DOHH2 (cell line): ENCODE measurements around the gene IQCM.

Source experiments
- EZH2phosphoT487 ChIP-seq: fragments of 200-600 bp; sonication (generic); IDR thresholded peaks from 2 replicates; pipeline ENCODE4 v1.6.1; 2017; ENCODE audit warnings: borderline replicate concordance, mild to moderate bottlenecking, antibody characterized with exemption, low read length, moderate library complexity, mixed read lengths
- TF ChIP-seq, protein P1 (sequence below): fragments of 200-600 bp; sonication (generic); IDR thresholded peaks from one replicate; pipeline ENCODE4 v1.5.1; 2014; ENCODE audit warnings: antibody characterized with exemption, mild to moderate bottlenecking, low read depth, low read length; ENCODE audit not compliant: poor library complexity, severe bottlenecking

DNA sequence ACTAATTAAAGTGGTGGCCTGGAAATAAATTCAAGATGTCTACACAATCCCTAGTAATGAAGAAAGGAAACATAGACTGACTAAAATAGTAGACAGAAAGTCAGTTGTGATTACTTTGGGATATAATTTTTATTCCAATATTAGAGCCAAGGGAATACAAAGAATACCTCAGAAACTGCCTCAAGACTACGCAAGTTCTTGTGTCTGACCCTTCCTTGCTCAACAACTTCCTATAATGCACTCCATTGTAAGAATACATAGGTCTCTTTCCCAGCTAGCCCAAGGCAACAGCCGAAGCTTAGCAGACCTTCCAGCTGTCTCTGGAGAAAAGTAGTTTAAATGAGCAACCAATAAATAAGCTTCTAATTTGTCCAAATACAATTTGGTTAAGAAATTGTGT is 315.9 kb downstream of the IQCM start:
- TF ChIP-seq, protein P1, sequence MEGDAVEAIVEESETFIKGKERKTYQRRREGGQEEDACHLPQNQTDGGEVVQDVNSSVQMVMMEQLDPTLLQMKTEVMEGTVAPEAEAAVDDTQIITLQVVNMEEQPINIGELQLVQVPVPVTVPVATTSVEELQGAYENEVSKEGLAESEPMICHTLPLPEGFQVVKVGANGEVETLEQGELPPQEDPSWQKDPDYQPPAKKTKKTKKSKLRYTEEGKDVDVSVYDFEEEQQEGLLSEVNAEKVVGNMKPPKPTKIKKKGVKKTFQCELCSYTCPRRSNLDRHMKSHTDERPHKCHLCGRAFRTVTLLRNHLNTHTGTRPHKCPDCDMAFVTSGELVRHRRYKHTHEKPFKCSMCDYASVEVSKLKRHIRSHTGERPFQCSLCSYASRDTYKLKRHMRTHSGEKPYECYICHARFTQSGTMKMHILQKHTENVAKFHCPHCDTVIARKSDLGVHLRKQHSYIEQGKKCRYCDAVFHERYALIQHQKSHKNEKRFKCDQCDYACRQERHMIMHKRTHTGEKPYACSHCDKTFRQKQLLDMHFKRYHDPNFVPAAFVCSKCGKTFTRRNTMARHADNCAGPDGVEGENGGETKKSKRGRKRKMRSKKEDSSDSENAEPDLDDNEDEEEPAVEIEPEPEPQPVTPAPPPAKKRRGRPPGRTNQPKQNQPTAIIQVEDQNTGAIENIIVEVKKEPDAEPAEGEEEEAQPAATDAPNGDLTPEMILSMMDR = no peak
- no peak for TF ChIP-seq EZH2phosphoT487
